Loucy (cell line): ENCODE results near the gene PRSS3.
"Not testable (repeated sequence)": the region's sequence is repeated elsewhere in the genome, so short reads cannot be mapped to it uniquely, and the experiment has no call there.

Experiments used
- EZH2phosphoT487 ChIP-seq: fragments of 200-600 bp; IDR thresholded peaks from 2 replicates; pipeline ENCODE4 v1.6.1; 2018; ENCODE audit warnings: antibody characterized with exemption, mild to moderate bottlenecking, moderate library complexity, borderline replicate concordance
- TF ChIP-seq, protein P1 (sequence below): fragments of 200-600 bp; sonication (generic); conservative IDR thresholded peaks from 2 replicates; pipeline ENCODE4 v1.5.1; 2014; ENCODE audit warnings: mild to moderate bottlenecking, antibody characterized with exemption, low read length

- TF ChIP-seq, protein P1, sequence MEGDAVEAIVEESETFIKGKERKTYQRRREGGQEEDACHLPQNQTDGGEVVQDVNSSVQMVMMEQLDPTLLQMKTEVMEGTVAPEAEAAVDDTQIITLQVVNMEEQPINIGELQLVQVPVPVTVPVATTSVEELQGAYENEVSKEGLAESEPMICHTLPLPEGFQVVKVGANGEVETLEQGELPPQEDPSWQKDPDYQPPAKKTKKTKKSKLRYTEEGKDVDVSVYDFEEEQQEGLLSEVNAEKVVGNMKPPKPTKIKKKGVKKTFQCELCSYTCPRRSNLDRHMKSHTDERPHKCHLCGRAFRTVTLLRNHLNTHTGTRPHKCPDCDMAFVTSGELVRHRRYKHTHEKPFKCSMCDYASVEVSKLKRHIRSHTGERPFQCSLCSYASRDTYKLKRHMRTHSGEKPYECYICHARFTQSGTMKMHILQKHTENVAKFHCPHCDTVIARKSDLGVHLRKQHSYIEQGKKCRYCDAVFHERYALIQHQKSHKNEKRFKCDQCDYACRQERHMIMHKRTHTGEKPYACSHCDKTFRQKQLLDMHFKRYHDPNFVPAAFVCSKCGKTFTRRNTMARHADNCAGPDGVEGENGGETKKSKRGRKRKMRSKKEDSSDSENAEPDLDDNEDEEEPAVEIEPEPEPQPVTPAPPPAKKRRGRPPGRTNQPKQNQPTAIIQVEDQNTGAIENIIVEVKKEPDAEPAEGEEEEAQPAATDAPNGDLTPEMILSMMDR, result not testable (repeated sequence)
- TF ChIP-seq EZH2phosphoT487, result not testable (repeated sequence)
These were observed 1.9 kb upstream of the PRSS3 start for GRCh38 chr9:33793496-33793895.
